ENCODE measurements around the gene CRABP2.

DNA sequence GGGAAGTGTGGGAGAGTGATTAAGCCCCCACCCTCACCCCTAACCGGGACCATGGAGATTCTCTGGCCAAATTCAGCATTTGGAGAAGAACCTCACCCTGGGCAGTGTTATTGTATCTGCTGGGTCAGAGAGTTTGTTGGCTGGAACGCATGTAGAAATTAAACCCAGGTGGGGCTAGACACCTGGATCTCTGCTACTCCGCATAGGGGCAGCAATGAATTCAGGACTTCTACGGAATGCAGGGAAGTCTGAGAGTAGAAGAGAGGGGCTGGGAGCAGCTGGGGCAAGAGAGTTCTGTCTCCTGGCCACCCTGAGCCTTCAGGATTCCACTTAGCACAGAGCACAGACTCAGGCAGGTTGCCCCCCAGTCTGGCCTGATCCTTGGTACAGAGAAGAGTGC, 3.6 kb upstream of the CRABP2 start:
- TF ChIP-seq, protein P1, sequence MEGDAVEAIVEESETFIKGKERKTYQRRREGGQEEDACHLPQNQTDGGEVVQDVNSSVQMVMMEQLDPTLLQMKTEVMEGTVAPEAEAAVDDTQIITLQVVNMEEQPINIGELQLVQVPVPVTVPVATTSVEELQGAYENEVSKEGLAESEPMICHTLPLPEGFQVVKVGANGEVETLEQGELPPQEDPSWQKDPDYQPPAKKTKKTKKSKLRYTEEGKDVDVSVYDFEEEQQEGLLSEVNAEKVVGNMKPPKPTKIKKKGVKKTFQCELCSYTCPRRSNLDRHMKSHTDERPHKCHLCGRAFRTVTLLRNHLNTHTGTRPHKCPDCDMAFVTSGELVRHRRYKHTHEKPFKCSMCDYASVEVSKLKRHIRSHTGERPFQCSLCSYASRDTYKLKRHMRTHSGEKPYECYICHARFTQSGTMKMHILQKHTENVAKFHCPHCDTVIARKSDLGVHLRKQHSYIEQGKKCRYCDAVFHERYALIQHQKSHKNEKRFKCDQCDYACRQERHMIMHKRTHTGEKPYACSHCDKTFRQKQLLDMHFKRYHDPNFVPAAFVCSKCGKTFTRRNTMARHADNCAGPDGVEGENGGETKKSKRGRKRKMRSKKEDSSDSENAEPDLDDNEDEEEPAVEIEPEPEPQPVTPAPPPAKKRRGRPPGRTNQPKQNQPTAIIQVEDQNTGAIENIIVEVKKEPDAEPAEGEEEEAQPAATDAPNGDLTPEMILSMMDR (IDR thresholded peaks at IDR 0.05; ENCODE audit: low read length) = no peak
- TF ChIP-seq EZH2 (IDR thresholded peaks at IDR 0.05; ENCODE audit: borderline replicate concordance, low read length) = no peak
